PC-3 (cell line): Measurements from ENCODE around the gene WDR82. TPM values are rescaled to one million over a fixed set of nuclear protein-coding genes. Genes with fewer than 3 reads are reported as not detected.

Source experiments
- ATAC-seq: fragments of 200-7000 bp; cut with Tn5 transposase; 2 replicates; pipeline ENCODE4 v1.9.1; 2020; ENCODE audit warnings: mild to moderate bottlenecking, moderate library complexity
- BruUV-seq: library from RNA; stranded (reverse); fragments of 400-500 nt; replicated peaks from 2 replicates; lab custom pipeline; 2021; lab: Mats Ljungman, UMichigan
- CTCF ChIA-PET: fragments of 300-600 bp; sonication (Branson Sonifier 250); formaldehyde crosslinking; loops from one replicate; lab custom pipeline; 2022; ENCODE audit warnings: antibody characterized with exemption; lab: Charles Lee
- POLR2A ChIA-PET: fragments of 300-600 bp; sonication (Branson Sonifier 250); formaldehyde crosslinking; loops from one replicate; lab custom pipeline; 2022; ENCODE audit warnings: antibody characterized with exemption; ENCODE audit not compliant: unreplicated experiment; lab: Charles Lee
- DNase-seq: peaks from one replicate; pipeline ENCODE4 v3.0.0-alpha.2; 2015
- H2AFZ ChIP-seq: fragments of 300-600 bp; sonication (generic); 2 replicates; pipeline ENCODE4 v1.6.0; 2016; ENCODE audit warnings: antibody characterized with exemption, low read length
- H3F3A ChIP-seq: fragments of 300-600 bp; sonication (generic); one replicate; pipeline ENCODE4 v1.6.0; 2017; ENCODE audit warnings: antibody characterized with exemption, low read length, control low read depth, mild to moderate bottlenecking; ENCODE audit not compliant: unreplicated experiment
- H3K27ac ChIP-seq: fragments of 300-600 bp; sonication (generic); 2 replicates; pipeline ENCODE4 v1.5.1; 2016; ENCODE audit warnings: mild to moderate bottlenecking, low read length
- H3K27me3 ChIP-seq: fragments of 300-600 bp; sonication (generic); 2 replicates; pipeline ENCODE4 v1.6.1; 2016; ENCODE audit warnings: low read length, mixed read lengths
- H3K36me3 ChIP-seq: fragments of 300-600 bp; sonication (generic); 2 replicates; pipeline ENCODE4 v1.6.1; 2016; ENCODE audit warnings: low read depth, mixed run types, low read length, mixed read lengths
- H3K4me1 ChIP-seq: fragments of 300-600 bp; sonication (generic); 2 replicates; pipeline ENCODE4 v1.5.1; 2016; ENCODE audit warnings: low read length; ENCODE audit not compliant: insufficient read depth
- H3K4me2 ChIP-seq: fragments of 300-600 bp; sonication (generic); 2 replicates; pipeline ENCODE4 v1.6.0; 2016; ENCODE audit warnings: low read length
- H3K4me3 ChIP-seq: fragments of 300-600 bp; sonication (generic); 2 replicates; pipeline ENCODE4 v1.5.1; 2016; ENCODE audit warnings: mild to moderate bottlenecking, low read length, mixed read lengths
- H3K79me2 ChIP-seq: fragments of 300-600 bp; sonication (generic); 2 replicates; pipeline ENCODE4 v1.6.1; 2017; ENCODE audit warnings: low read length, mixed read lengths
- H3K9ac ChIP-seq: fragments of 300-600 bp; sonication (generic); 2 replicates; pipeline ENCODE4 v1.6.0; 2016; ENCODE audit warnings: mild to moderate bottlenecking, low read length
- H3K9me2 ChIP-seq: fragments of 300-600 bp; sonication (generic); replicated peaks from 2 replicates; pipeline ENCODE4 v1.6.1; 2016; ENCODE audit warnings: mixed run types, low read length, mixed read lengths
- H3K9me3 ChIP-seq: fragments of 300-600 bp; sonication (generic); 2 replicates; pipeline ENCODE4 v1.6.1; 2016; ENCODE audit warnings: low read length, mixed read lengths
- H4K20me1 ChIP-seq: fragments of 300-600 bp; sonication (generic); 2 replicates; pipeline ENCODE4 v1.6.1; 2016; ENCODE audit warnings: low read length, mixed read lengths
- EZH2 ChIP-seq: fragments of 300-600 bp; sonication (generic); IDR thresholded peaks from one replicate; pipeline ENCODE4 v1.6.1; 2017; ENCODE audit warnings: antibody characterized with exemption, mild to moderate bottlenecking, low read length; ENCODE audit not compliant: unreplicated experiment
- EZH2phosphoT487 ChIP-seq: fragments of 300-600 bp; sonication (generic); IDR thresholded peaks from 2 replicates; pipeline ENCODE4 v1.6.1; 2018; ENCODE audit warnings: mild to moderate bottlenecking, antibody characterized with exemption, low read length, borderline replicate concordance
- intact Hi-C: fragments of 100-400 bp; cut with micrococcal nuclease; formaldehyde crosslinking; loops from 2 replicates; pipeline ENCODE4 v1.9.0; 2023
- total RNA-seq: library from RNA; depleted of rRNA; stranded (reverse); fragments of >200 nt; gene quantifications from 2 replicates; pipeline ENCODE4 v1.2.3, GENCODE V29; 2014
- TF ChIP-seq, protein P1 (sequence below): fragments of 300-600 bp; sonication (generic); conservative IDR thresholded peaks from 2 replicates; pipeline ENCODE4 v1.5.1; 2017; ENCODE audit warnings: antibody characterized with exemption, low read depth, mild to moderate bottlenecking, low read length

The WDR82 gene
- total RNA-seq, 1 experiment from 2014 or later: 56.4 TPM

DNA sequence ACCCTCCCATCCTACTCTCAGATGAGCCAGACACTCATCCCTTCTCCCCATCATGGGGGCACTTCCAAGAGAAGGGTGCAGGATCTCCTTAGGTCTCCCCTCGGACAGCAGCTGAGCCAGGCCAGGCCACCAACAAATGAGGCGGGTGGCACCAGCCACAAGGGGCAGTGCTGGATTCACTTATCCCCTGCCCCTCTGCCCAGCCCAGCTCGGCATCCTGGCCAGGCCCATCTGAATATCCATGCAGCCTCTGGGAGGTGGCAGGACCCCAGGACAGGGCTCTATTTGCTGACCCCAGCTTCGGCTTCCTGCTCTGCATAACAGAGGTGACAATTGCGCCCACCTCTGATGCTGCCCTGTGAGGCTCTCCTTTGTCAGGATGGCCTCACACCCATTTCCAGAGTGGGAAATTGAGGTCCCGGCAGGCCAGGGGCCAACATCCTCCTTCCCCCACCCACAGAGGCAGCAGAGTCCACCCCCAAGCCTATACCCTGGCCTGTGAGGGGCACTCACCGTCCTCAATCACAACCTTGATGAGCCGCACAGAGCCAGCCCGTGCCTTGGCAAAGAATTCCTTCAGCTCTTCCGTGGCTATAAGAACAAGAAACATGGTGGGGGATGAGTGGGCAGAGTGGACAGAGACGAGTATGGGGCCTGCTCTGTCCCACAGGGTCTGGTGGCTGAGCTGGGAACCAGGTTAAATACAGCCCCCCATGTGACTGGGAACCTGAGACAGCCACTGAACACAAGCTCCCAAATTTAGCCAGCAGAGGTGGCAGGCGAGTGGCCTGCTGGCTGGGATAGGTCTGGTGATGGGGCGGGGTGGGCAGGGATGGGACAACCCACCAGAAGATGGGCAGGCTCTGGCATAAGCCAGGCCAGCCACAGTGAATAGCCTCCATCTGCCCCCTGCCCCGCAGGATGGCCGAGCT lies 43.7 kb downstream of the WDR82 start:
- intact Hi-C loops: loop anchor here (5.0 kb wide), 2 partner anchors 43 to 103 kb away; partner anchors contain the start of gene WDR82
- Histone ChIP-seq H3K4me3 (no peak overlapping the region), H3K27me3 (no peaks in the 10 kb centered on the region), H3K4me1 (peaks cover 25% of the 10 kb centered on the region), H3K27ac (no peak overlapping the region), H3K9me2 (no peaks in the 10 kb centered on the region), H4K20me1 (no peaks in the 10 kb centered on the region), H3K9ac (no peak overlapping the region), H3F3A (no peaks in the 10 kb centered on the region), H3K4me2 (no peak overlapping the region), H3K9me3 (no peaks in the 10 kb centered on the region), H3K36me3 (peaks cover 26% of the 10 kb centered on the region), H3K79me2 (peaks cover 54% of the 10 kb centered on the region), H2AFZ (no peak overlapping the region)
- POLR2A ChIA-PET: no interaction called here
- BruUV-seq: no TSS peak
- DNase-seq: no peak
- TF ChIP-seq EZH2phosphoT487: no peak
- TF ChIP-seq, protein P1, sequence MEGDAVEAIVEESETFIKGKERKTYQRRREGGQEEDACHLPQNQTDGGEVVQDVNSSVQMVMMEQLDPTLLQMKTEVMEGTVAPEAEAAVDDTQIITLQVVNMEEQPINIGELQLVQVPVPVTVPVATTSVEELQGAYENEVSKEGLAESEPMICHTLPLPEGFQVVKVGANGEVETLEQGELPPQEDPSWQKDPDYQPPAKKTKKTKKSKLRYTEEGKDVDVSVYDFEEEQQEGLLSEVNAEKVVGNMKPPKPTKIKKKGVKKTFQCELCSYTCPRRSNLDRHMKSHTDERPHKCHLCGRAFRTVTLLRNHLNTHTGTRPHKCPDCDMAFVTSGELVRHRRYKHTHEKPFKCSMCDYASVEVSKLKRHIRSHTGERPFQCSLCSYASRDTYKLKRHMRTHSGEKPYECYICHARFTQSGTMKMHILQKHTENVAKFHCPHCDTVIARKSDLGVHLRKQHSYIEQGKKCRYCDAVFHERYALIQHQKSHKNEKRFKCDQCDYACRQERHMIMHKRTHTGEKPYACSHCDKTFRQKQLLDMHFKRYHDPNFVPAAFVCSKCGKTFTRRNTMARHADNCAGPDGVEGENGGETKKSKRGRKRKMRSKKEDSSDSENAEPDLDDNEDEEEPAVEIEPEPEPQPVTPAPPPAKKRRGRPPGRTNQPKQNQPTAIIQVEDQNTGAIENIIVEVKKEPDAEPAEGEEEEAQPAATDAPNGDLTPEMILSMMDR: peak; percentile 38; the same call in 1 of the 2 replicates
- ATAC-seq: no peak
- CTCF ChIA-PET: no interaction called here

DNA sequence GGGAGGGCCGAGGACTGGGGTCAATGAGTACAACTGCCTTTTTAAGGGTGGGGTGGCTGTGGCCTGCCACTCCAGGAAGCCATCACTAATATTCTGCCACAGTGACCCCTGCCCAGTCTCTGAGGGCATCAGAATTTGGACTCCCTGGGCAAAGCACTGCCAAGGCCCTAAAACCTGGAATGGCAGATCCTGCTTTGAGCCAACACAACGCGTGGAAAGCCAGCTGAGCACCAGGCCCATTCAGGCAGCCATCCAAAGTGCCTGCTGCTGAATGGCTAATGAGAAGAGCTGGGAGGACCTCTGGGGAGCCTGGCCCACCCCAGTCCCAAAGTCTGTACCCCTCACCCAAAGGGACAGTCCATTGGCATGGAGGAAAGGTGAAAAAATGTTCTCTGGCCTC lies 44.5 kb downstream of the WDR82 start:
- H2AFZ ChIP-seq: no peak overlapping the region
- H3K27me3 ChIP-seq: no peaks in the 10 kb centered on the region
- no peak for DNase-seq
- H3K79me2 ChIP-seq: peaks cover 47% of the 10 kb centered on the region
- no peak overlapping the region for H3K27ac ChIP-seq
- ChIA-PET POLR2A (no interaction called here), CTCF (interaction anchor here (1.1 kb wide), 1 partner anchor 14 kb away, joined by 3 read pairs; no protein-coding TSS in a partner anchor)
- peaks cover 34% of the 10 kb centered on the region for H3K36me3 ChIP-seq
- no peak overlapping the region for H3K4me2 ChIP-seq
- TF ChIP-seq, protein P1: no peak
- TF ChIP-seq EZH2phosphoT487 (no peak), EZH2 (no peak)
- H4K20me1 ChIP-seq: no peaks in the 10 kb centered on the region
- no peak for ATAC-seq
- no peaks in the 10 kb centered on the region for H3K9me2 ChIP-seq
- peaks cover 23% of the 10 kb centered on the region for H3K4me1 ChIP-seq
- no peak overlapping the region for H3K9ac ChIP-seq
- H3F3A ChIP-seq: no peaks in the 10 kb centered on the region
- no peak overlapping the region for H3K4me3 ChIP-seq
- no peaks in the 10 kb centered on the region for H3K9me3 ChIP-seq
- intact Hi-C loops: no loop called here
- no TSS peak for BruUV-seq

DNA sequence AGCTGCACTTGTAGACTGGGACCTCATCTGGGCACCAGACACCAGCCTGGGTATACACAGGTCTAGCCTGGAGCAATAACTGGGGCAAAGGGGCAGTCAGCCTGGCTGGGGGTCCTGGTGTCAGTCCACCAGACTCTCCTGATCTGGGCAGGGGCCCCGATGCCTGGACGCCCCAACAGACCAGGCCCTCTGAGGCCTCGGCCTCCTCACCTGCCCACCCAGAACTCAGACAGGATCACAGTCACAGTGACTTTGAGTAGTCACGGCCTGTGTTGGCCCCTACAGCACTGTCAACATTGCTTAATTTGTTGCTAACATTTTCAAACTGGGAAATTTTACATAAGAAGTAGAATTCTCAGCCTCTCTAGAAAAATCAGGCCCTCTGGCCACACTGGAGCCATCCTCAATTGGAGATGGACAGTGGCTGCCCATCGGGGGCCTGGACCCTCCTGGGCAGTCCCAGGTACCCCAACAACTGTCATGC lies 45.3 kb downstream of the WDR82 start:
- no peaks in the 10 kb centered on the region for H4K20me1 ChIP-seq
- no peak for DNase-seq
- no peak overlapping the region for H2AFZ ChIP-seq
- CTCF ChIA-PET: interaction anchor here (1.1 kb wide), 1 partner anchor 13 kb away, joined by 3 read pairs; no protein-coding TSS in a partner anchor
- H3K79me2 ChIP-seq: peaks cover 39% of the 10 kb centered on the region
- H3K4me3 ChIP-seq: no peak overlapping the region
- H3K9me2 ChIP-seq: no peaks in the 10 kb centered on the region
- no peaks in the 10 kb centered on the region for H3K9me3 ChIP-seq
- intact Hi-C loops: no loop called here
- H3K36me3 ChIP-seq: peaks cover 37% of the 10 kb centered on the region
- ATAC-seq: no peak
- no TSS peak for BruUV-seq
- TF ChIP-seq EZH2 (no peak), EZH2phosphoT487 (no peak)
- TF ChIP-seq, protein P1: no peak
- no peaks in the 10 kb centered on the region for H3F3A ChIP-seq
- no peaks in the 10 kb centered on the region for H3K27me3 ChIP-seq
- no peak overlapping the region for H3K27ac ChIP-seq
- POLR2A ChIA-PET: no interaction called here
- H3K4me2 ChIP-seq: no peak overlapping the region
- H3K4me1 ChIP-seq: peaks cover 21% of the 10 kb centered on the region
- H3K9ac ChIP-seq: no peak overlapping the region
